Urinary bladder (tissue), 4 donors: Measurements from ENCODE around the gene HDC. TPM values are rescaled to one million over a fixed set of nuclear protein-coding genes. Genes with fewer than 3 reads are reported as not detected.

Experiments
- DNase-seq: peaks from one replicate; pipeline ENCODE4 v3.0.0-alpha.2; 2015; ENCODE audit errors: extremely low spot score
- H3K27ac ChIP-seq: one replicate; pipeline ENCODE4 v1.5.1; 2013; ENCODE audit warnings: low read depth, mild to moderate bottlenecking, moderate library complexity
- H3K36me3 ChIP-seq: one replicate; pipeline ENCODE4 v1.6.1; 2013; ENCODE audit warnings: mild to moderate bottlenecking, moderate library complexity; ENCODE audit not compliant: insufficient read depth
- H3K4me1 ChIP-seq: one replicate; pipeline ENCODE4 v1.6.1; 2013; ENCODE audit warnings: mild to moderate bottlenecking, moderate library complexity; ENCODE audit not compliant: insufficient read depth
- H3K4me3 ChIP-seq: one replicate; pipeline ENCODE4 v1.5.1; 2013; ENCODE audit warnings: low read depth, low read length
- WGBS: extraction: QIAGEN DNeasy Blood & Tissue Kit; methylation state at CpG from one replicate; pipeline ENCODE4 v1.1.7; 2013; 5-methylcytosine and 5-hydroxymethylcytosine counted together
- polyA plus RNA-seq: library from polyadenylated mRNA; stranded (reverse); fragments of 200-250 nt; gene quantifications from one replicate; pipeline ENCODE4 v1.2.3, GENCODE V29; 2013
- total RNA-seq: library from RNA; depleted of rRNA; stranded (reverse); fragments of >200 nt; gene quantifications from one replicate; pipeline ENCODE4 v1.2.3, GENCODE V29; 2014
- donor health status: healthy with polysubstance abuse.
- donor health status: healthy.

Gene HDC
- total and polyA plus RNA-seq, 2 donors: 5.4 to 11.7 TPM

DNA sequence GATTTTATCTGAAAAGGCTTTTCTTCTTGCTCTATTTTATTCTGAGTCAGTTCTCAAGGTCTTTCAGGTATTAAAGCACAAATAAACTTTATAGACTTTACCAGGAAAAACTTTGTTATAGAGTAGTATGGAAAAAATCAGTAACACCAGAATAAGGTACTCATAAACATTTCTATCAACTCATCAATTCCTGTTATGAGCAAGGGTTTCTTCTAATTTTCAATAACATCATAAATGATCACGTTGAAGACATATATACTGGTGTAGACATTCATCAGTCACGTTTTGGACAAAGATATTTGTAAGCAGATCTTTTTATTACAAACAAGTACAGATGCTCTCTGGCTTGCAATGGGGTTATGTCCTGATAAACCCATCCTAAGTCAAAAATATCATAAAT lies 9.6 kb upstream of the HDC start:
- Histone ChIP-seq H3K4me3 (no peak overlapping the region), H3K4me1 (no peaks in the 10 kb centered on the region), H3K27ac (no peak overlapping the region), H3K36me3 (no peaks in the 10 kb centered on the region)
- 17% methylated on average over 2 of the region's 2 CpGs for WGBS
- no peak for DNase-seq

DNA sequence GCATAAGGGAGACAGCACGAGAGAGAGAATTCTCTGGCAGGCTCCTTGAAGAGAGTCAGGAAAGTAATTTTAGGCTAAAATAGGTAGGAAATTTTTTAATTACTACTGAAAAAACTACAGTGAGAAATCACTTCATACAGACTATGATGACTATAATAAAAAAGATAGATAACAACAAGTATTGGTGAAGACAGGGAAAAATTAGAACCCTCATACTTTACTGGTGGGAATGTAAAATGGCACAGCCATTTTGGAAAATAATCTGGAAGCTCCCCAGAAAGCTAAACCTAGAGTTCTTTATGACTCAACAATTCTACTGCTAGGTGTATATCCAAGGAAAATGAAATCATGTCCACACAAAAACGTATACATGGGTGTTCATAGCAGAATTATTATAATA lies 2.1 kb upstream of the HDC start:
- Histone ChIP-seq H3K27ac (no peak overlapping the region), H3K36me3 (no peaks in the 10 kb centered on the region), H3K4me1 (no peaks in the 10 kb centered on the region), H3K4me3 (no peak overlapping the region)
- no peak for DNase-seq
- 81% methylated on average over 2 of the region's 2 CpGs for WGBS

DNA sequence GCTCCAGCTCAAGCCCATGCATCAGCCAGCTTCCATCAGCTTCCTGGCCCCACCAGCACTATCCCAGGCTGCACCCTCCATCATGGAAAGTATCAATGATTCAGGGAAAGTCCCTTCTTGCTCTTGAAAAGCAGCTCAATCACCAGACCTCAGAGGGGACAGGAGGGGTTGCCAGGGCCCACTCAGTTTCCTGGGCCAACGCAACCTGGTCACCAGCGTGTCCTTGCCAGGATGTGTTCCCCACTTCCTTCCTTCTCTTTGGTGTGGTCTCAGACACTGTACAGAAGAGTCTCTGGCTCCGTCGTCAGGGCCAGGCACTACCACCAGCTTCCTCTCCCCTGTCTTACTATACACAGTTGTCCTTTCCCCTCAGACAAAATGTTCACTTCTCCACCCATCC lies 3.0 kb downstream of the HDC start:
- Histone ChIP-seq H3K4me3 (no peak overlapping the region), H3K4me1 (no peaks in the 10 kb centered on the region), H3K36me3 (no peaks in the 10 kb centered on the region), H3K27ac (no peak overlapping the region)
- no peak for DNase-seq
- WGBS: 72% methylated on average over 4 of the region's 4 CpGs

DNA sequence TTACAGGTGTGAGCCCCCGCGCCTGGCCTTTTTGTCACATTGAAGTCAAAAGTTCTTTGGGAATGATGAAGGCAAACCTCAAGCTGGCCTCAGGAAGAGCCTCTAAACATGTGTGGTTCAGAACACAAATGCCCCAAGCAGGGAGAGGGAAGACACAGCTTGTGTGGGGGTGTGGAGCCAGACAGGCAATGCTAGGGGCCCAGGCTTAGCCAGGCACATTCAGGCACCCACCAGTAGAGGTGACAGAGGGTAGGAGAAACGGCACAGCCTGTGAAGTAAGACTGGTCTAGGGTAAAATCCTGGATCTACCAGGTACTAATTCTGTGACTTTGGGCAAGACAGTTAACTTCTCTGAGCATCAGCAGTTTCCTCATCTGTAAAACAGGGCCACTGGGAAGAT lies 3.5 kb downstream of the HDC start:
- Histone ChIP-seq H3K36me3 (no peaks in the 10 kb centered on the region), H3K4me3 (no peak overlapping the region), H3K27ac (no peak overlapping the region), H3K4me1 (peaks cover 1% of the 10 kb centered on the region)
- 88% methylated on average over 3 of the region's 3 CpGs for WGBS
- no peak for DNase-seq

DNA sequence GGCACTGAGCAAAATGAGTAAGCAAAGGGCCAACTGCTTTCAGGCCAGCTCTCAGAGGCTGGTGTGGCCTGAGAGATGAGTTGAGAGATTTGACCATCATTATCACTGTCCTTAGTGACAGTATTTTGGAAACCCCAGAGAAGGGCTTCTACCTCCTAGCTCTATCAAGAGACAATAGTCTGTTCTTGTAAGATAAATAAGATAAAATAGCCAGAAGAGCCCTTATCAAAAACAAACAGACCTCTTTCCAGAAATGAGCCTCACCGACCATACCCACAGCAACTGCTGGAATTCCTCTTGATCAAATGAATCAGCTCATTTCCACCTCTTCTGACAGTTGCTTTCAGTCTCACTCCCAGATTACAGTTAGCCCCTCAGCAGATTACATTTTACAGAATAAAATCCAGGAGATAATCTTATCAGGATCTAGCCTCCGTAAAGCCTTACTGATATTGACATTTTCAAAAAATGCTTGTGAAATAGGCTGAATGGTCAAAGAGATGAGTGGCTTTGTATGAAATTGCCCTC lies 4.5 kb downstream of the HDC start:
- WGBS: 35% methylated on average over 2 of the region's 2 CpGs
- Histone ChIP-seq H3K4me1 (peaks cover 1% of the 10 kb centered on the region), H3K4me3 (no peak overlapping the region), H3K36me3 (no peaks in the 10 kb centered on the region), H3K27ac (no peak overlapping the region)
- DNase-seq: no peak

DNA sequence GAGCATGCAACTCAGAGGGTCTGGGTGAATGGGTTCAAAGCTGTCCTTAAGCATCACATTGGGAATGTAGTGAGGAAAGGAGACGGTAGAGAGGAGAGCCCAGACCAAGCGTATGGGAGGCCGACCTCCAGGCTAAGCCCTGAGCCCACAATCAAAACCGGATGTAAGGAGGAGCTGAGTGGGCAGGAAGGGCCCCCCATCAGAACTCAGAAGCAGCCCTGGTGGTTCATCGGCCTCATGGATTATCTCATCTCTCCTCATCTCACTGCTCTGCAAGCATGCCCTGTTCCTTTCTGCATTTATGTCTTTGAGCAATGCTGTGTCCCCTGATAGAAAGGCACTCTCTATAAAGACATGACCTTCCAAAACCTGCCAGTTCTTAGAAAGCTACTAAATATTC lies 6.2 kb downstream of the HDC start:
- WGBS: 67% methylated on average over 5 of the region's 5 CpGs
- DNase-seq: no peak
- peaks cover 1% of the 10 kb centered on the region for H3K4me1 ChIP-seq
- no peak overlapping the region for H3K4me3 ChIP-seq
- no peak overlapping the region for H3K27ac ChIP-seq
- no peaks in the 10 kb centered on the region for H3K36me3 ChIP-seq

DNA sequence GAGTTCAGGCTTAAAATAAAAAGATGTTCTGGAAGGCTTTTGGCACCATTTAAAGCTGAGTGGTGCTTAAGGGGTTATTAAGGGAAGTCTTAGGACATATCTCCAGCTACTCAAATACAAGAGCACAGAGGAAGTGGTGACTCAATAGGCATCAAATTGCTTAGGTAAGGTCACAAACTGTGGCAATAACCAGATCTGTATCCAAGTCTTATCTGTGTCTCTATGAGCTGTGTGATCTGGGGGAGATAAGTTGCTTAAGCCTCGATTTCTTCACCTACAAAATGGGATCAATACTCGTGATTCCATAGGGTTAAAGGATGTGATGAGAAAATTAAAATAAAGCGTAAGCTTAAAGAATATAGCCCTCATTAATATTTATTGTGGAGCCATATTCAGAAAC lies 7.6 kb downstream of the HDC start:
- H3K36me3 ChIP-seq: no peaks in the 10 kb centered on the region
- WGBS: 75% methylated on average over 3 of the region's 3 CpGs
- no peak overlapping the region for H3K4me3 ChIP-seq
- DNase-seq: no peak
- no peak overlapping the region for H3K27ac ChIP-seq
- H3K4me1 ChIP-seq: peaks cover 1% of the 10 kb centered on the region

DNA sequence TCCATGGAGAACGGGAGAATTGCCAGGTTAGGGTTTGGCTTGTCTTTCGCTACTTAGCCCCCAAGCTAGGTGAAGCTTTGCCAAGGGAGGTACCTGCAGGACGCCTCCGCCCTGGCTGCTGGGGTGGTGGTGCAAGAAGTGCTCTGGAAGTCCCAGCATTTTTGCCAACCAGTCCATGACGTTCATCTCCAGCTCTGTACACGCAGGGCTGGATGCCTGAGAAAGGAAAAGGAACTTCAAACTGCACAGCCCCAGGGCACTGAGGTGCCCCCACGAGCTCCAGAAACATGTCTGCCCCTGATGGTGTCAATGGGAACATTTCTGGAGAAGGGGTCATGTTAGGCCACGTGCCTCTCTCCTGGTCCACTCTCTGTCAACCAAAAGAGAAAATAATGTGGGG lies 8.2 kb downstream of the HDC start:
- WGBS: 87% methylated on average over 8 of the region's 8 CpGs
- H3K4me3 ChIP-seq: no peak overlapping the region
- peaks cover 1% of the 10 kb centered on the region for H3K4me1 ChIP-seq
- DNase-seq: no peak
- no peak overlapping the region for H3K27ac ChIP-seq
- H3K36me3 ChIP-seq: no peaks in the 10 kb centered on the region

DNA sequence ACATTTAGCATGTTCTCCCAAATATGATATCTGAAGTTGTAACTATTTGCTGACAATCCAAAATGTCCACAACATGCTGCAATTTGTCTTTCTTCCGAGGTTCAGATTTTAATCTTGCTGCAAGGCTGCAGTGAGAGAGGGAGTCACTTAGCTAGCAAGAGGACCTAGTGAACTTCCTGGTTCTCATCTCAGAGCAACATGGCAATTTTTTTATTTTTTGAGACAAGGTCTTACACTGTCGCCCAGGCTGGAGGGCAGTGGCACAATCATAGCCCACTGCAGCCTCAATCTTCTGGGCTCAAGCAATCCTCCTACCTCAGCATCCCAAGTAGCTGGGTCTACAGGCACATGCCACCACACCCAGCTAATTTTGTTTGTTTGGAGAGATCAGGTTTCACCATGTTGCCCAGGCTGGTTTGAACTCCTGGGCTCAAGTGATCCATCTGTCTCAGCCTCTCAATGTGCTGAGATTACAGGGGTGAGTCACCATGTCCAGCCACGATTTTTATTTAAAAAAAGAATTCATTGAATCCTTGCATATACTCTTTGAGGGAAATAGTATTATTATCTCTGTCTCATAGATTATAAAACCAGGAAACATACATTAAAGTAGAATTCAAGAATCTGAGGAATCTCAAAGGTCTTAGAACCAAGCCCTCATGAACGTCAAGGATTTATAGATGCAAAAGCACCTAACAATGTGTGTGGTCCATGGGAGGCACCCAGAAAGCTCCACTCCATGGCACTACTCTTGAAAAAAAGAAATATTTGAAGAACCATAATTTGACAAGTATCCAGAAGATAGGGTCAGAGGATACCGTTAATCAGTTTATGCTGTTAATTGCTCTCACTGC lies 9.1 kb downstream of the HDC start:
- Histone ChIP-seq H3K4me1 (peaks cover 1% of the 10 kb centered on the region), H3K4me3 (no peak overlapping the region), H3K36me3 (no peaks in the 10 kb centered on the region), H3K27ac (no peak overlapping the region)
- no peak for DNase-seq
- WGBS: 56% methylated on average over 5 of the region's 5 CpGs

DNA sequence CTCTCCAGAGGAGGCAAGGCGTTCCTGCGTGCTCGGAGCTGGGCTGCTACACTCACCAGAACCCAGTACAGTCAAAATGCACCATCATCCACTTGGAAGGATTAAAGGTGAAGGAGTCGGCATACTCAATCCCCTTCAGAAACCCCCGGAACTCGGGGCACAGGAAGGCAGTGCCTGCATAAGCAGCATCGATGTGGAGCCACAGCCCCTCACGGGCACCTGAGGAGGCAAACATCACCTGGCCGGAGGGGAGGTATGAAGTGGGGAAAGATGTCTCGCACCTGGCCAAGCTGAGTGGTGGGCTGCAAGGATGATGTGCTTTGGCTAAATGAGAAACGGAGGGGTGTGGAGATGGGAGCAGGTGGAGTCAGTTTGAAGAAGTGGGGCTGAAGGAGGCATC lies 13.0 kb downstream of the HDC start:
- H3K36me3 ChIP-seq: no peaks in the 10 kb centered on the region
- peaks cover 1% of the 10 kb centered on the region for H3K4me1 ChIP-seq
- 96% methylated on average over 11 of the region's 11 CpGs for WGBS
- H3K4me3 ChIP-seq: no peak overlapping the region
- DNase-seq: no peak
- no peak overlapping the region for H3K27ac ChIP-seq

DNA sequence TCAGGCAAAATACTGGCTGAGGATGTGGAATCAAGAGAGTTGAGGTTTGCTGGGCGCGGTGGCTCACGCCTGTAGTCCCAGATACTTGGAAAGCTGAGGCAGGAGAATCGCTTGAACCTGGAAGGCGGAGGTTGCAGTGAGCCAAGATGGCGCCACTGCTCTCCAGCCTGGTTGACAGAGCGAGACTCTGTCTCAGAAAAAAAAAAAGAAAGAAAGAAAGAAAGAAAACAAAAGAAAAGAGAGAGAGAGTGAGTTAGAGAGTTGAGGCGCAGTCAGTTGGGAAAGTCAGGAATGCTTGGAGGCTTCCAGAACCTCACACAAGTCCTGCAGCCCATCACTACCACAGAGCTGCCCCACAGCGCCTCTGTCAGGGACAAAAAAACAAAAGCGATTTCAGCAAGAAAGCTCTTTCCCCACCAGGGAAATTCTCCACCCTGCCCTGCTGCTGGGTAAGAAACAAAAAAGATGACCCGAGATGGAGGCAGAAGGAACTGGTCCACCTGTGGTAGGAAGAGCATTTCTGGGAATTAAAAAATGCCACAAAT lies 13.8 kb downstream of the HDC start:
- Histone ChIP-seq H3K36me3 (no peaks in the 10 kb centered on the region), H3K4me3 (no peak overlapping the region), H3K4me1 (no peaks in the 10 kb centered on the region), H3K27ac (no peak overlapping the region)
- 96% methylated on average over 11 of the region's 11 CpGs for WGBS
- no peak for DNase-seq

DNA sequence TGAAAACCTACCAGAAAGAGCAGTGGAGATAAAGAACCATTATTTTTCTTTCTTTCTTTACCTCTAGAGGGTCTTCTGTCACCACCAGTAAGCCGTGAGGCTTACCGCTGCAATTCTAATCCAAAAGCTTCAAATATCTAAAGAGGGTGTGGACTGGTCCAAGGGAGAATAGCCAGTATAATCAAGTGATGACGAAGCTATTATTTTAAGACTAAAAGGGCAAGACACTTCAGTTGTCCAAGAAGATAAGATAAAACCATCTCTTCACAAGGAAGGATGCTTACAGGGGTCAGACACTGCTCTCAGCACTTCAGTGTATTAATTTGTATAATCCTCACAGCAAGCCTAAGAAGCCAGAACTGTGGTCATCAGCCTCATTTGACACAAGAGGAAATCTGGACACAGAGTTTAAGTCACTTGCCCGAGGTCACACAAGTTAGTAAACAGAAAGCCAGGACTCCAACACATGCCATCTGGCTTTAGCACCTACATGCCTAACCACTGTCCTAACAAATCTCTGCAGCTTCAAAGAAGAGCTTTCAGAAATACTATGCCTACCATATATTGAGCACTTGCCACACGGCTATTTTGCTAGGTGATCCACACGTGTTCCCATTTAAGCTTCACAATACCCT lies 14.6 kb downstream of the HDC start:
- Histone ChIP-seq H3K4me3 (no peak overlapping the region), H3K36me3 (no peaks in the 10 kb centered on the region), H3K4me1 (no peaks in the 10 kb centered on the region), H3K27ac (no peak overlapping the region)
- 55% methylated on average over 6 of the region's 6 CpGs for WGBS
- DNase-seq: no peak

DNA sequence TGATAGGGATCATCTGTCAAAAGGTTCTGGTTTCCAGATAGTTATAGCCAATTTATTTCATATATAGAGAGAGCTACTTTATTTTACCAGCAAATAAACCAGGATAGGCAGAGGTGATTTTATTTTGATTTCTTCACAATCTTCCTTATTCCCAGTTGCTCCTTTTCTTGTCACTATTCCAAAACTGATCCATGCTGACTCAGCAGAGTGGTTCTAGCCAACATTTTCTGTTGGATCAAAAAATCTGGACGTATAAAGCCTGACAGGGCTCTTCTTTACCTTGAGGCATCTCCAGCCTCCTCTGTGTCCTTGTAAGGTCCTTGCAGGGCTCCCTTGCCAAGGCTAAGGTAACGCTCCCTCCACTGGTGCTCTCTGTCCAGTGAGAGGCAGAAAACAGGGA lies 15.8 kb downstream of the HDC start:
- no peak for DNase-seq
- WGBS: 58% methylated on average over 2 of the region's 2 CpGs

DNA sequence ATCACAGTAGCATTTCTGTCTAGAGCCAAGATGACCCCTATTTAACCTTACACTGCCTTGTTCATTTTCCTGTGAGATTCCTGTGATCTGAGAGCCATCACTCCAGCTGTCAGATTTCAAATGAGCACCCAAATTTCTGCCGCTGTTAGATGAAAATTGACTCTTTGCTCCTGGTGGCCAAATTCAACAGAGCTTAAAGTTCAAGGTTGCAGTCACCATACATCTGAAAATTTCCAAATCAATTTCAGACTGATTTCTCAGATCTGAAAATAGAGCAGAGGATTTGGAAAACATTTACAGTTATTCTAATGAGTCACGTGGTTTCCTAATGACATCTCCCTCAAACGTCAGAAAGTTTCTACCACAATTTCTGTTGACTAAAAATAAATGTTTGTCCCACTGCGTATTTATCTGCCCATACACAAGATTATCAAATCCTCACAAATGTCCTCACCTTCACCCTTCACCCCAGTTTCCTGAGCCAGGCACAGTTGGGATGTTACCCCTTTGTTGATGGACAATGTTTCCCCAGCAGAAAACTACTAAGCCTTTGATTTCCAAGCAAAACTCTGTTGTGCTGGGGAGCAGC lies 16.4 kb downstream of the HDC start:
- Histone ChIP-seq H3K4me1 (no peaks in the 10 kb centered on the region), H3K36me3 (no peaks in the 10 kb centered on the region), H3K27ac (no peak overlapping the region), H3K4me3 (no peak overlapping the region)
- 65% methylated on average over 4 of the region's 4 CpGs for WGBS
- DNase-seq: no peak

More for the DNA sequence above, 15.8 kb downstream of the HDC start:
- H3K27ac ChIP-seq: no peak overlapping the region
- no peak overlapping the region for H3K4me3 ChIP-seq
- no peaks in the 10 kb centered on the region for H3K36me3 ChIP-seq
- no peaks in the 10 kb centered on the region for H3K4me1 ChIP-seq
